A673 (cell line): ENCODE data around the gene FBXO22. TPM values are rescaled to one million over a fixed set of nuclear protein-coding genes. Genes with fewer than 3 reads are reported as not detected.
"Not testable (repeated sequence)": the region's sequence is repeated elsewhere in the genome, so short reads cannot be mapped to it uniquely, and the experiment has no call there.

ENCODE experiments used
- BruUV-seq: library from RNA; stranded (reverse); fragments of 400-500 nt; replicated peaks from 2 replicates; lab custom pipeline; 2021; lab: Mats Ljungman, UMichigan
- CTCF ChIA-PET: fragments of 300-600 bp; sonication (Branson Sonifier 250); formaldehyde crosslinking; loops from one replicate; lab custom pipeline; 2022; ENCODE audit warnings: antibody characterized with exemption; lab: Charles Lee
- POLR2A ChIA-PET: fragments of 300-600 bp; sonication (Branson Sonifier 250); formaldehyde crosslinking; loops from one replicate; lab custom pipeline; 2022; ENCODE audit warnings: antibody characterized with exemption; ENCODE audit not compliant: low non-redundant PET; lab: Charles Lee
- DNase-seq: peaks from one replicate; pipeline ENCODE4 v3.0.0-alpha.2; 2015; ENCODE audit warnings: low spot score
- H3K27ac ChIP-seq: fragments of 200-600 bp; sonication (generic); 2 replicates; pipeline ENCODE4 v1.5.1; 2016; ENCODE audit warnings: mixed run types, low read depth, mild to moderate bottlenecking, mixed read lengths, antibody characterized with exemption, low read length; ENCODE audit not compliant: poor library complexity, severe bottlenecking
- H3K27me3 ChIP-seq: fragments of 200-600 bp; sonication (generic); replicated peaks from 2 replicates; pipeline ENCODE4 v1.6.1; 2017; ENCODE audit warnings: mixed run types, low read depth, mild to moderate bottlenecking, mixed read lengths, antibody characterized with exemption, low read length; ENCODE audit not compliant: insufficient read depth, poor library complexity
- H3K36me3 ChIP-seq: fragments of 200-600 bp; sonication (generic); 2 replicates; pipeline ENCODE4 v1.6.1; 2016; ENCODE audit warnings: mixed run types, mild to moderate bottlenecking, mixed read lengths, antibody characterized with exemption, low read length; ENCODE audit not compliant: insufficient read depth, poor library complexity, severe bottlenecking
- H3K4me1 ChIP-seq: fragments of 200-600 bp; sonication (generic); 2 replicates; pipeline ENCODE4 v1.6.1; 2017; ENCODE audit warnings: mixed run types, mild to moderate bottlenecking, mixed read lengths, antibody characterized with exemption, low read length; ENCODE audit not compliant: insufficient read depth, poor library complexity, severe bottlenecking
- H3K4me3 ChIP-seq: fragments of 200-600 bp; sonication (generic); 2 replicates; pipeline ENCODE4 v1.5.1; 2016; ENCODE audit warnings: low read depth, mixed run types, mild to moderate bottlenecking, mixed read lengths, low read length; ENCODE audit not compliant: poor library complexity, severe bottlenecking
- H3K9me3 ChIP-seq: fragments of 200-600 bp; sonication (generic); 2 replicates; pipeline ENCODE4 v1.6.1; 2016; ENCODE audit warnings: mixed run types, low read depth, mild to moderate bottlenecking, mixed read lengths, antibody characterized with exemption, low read length; ENCODE audit not compliant: poor library complexity, severe bottlenecking
- CTCF ChIP-seq: fragments of 300-800, 200-600 bp; sonication (generic); conservative IDR thresholded peaks from 2 replicates; pipeline ENCODE4 v1.5.1; 2017; ENCODE audit warnings: low read depth, mild to moderate bottlenecking, antibody characterized with exemption, low read length, moderate library complexity, mixed read lengths
- EZH2 ChIP-seq: fragments of 200-600 bp; sonication (generic); IDR thresholded peaks from 2 replicates; pipeline ENCODE4 v1.6.1; 2017; ENCODE audit warnings: borderline replicate concordance, low read depth, mild to moderate bottlenecking, mixed read lengths, antibody characterized with exemption, low read length; ENCODE audit not compliant: poor library complexity, severe bottlenecking
- intact Hi-C: fragments of 100-400 bp; cut with micrococcal nuclease; formaldehyde crosslinking; loops from one replicate; pipeline ENCODE4 v1.10.0; 2022; ENCODE audit not compliant: unreplicated experiment
- total RNA-seq: library from RNA; stranded (reverse); gene quantifications from 2 replicates; pipeline ENCODE4 v1.2.3, GENCODE V29; 2021

FBXO22 gene
- total RNA-seq, 1 experiment from 2014 or later = 59.0 TPM

DNA sequence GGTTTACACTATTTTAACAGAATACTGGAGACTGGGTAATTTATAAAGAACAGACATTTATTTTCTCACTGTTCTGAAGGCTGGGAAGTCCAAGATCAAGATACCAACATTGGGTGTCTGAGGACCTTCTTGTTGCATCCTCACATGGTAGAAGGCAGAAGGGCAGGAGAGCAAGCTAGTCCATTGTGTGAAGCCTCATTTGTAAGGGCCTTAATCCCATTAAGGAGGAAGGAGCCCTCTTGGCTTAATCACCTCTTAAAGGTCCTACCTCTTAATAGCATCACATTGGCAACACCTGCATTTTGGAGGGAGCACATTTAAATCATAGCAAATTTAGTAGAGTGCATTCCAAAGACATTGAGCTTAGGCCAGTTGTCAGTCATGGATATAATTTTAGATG, 34.2 kb upstream of the FBXO22 start:
- Histone ChIP-seq H3K9me3 (no peaks in the 10 kb centered on the region), H3K4me1 (no peaks in the 10 kb centered on the region), H3K4me3 (no peak overlapping the region), H3K27ac (no peak overlapping the region), H3K36me3 (no peaks in the 10 kb centered on the region), H3K27me3 (no peaks in the 10 kb centered on the region)
- no peak for DNase-seq
- ChIA-PET CTCF (no interaction called here), POLR2A (no interaction called here)
- BruUV-seq = no TSS peak
- no peak for TF ChIP-seq EZH2
- TF ChIP-seq CTCF = no peak
- intact Hi-C loops = no loop called here

- DNase-seq, H3K9me3 ChIP-seq, H3K27ac ChIP-seq, CTCF ChIA-PET, H3K27me3 ChIP-seq, H3K4me1 ChIP-seq, H3K4me3 ChIP-seq, H3K36me3 ChIP-seq, POLR2A ChIA-PET, intact Hi-C loops, BruUV-seq: not testable (repeated sequence)
These were observed 32.1 kb upstream of the FBXO22 start for GRCh38 chr15:75871589-75871988.

GRCh38 chr15:75872403-75872990, 31.2 kb upstream of the FBXO22 start:
- Histone ChIP-seq H3K36me3 (peaks cover 5% of the 10 kb centered on the region), H3K27ac (no peak overlapping the region), H3K4me1 (no peaks in the 10 kb centered on the region), H3K27me3 (no peaks in the 10 kb centered on the region), H3K9me3 (no peaks in the 10 kb centered on the region), H3K4me3 (no peak overlapping the region)
- ChIA-PET CTCF (no interaction called here), POLR2A (no interaction called here)
- no TSS peak for BruUV-seq
- intact Hi-C loops = no loop called here
- no peak for DNase-seq
- TF ChIP-seq EZH2 (no peak), CTCF (no peak)

DNA sequence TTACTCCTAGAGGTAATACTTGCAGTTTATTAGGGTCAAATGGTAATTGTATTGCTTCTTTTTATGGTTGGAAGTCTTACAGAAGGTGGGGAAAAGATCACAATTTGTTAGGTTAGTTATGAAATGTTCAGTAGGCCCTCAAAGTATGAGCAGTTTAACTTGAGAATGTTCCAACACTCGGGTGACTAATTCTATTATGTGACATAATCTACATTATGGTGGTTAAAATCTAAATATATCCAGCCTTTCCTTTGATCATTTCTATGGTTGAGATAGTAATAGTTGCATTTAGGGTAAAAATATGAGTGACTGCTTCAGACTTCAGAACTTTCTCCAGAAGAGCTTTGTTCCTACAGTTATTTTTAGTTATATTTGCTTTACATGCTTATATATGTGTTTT, 19.6 kb upstream of the FBXO22 start:
- Histone ChIP-seq H3K36me3 (peaks cover 5% of the 10 kb centered on the region), H3K27me3 (no peaks in the 10 kb centered on the region), H3K27ac (no peak overlapping the region), H3K4me1 (no peaks in the 10 kb centered on the region), H3K9me3 (no peaks in the 10 kb centered on the region), H3K4me3 (no peak overlapping the region)
- CTCF ChIA-PET = no interaction called here
- no peak for DNase-seq
- no peak for TF ChIP-seq CTCF
- no peak for TF ChIP-seq EZH2
- intact Hi-C loops = no loop called here
- POLR2A ChIA-PET = no interaction called here
- BruUV-seq = no TSS peak
